ENCODE measurements around the gene PRKG1. TPM values are rescaled to one million over a fixed set of nuclear protein-coding genes. Genes with fewer than 3 reads are reported as not detected.

PRKG1 gene
- total RNA-seq, 1 experiment from 2014 or later, result 16.5 TPM

- TF ChIP-seq RORB (CRISPR knock-in tag; IDR thresholded peaks at IDR 0.05) (no peak), TEAD1 (CRISPR knock-in tag; IDR thresholded peaks at IDR 0.05) (no peak), PRDM15 (CRISPR knock-in tag; IDR thresholded peaks at IDR 0.05) (no peak), ZBTB43 (CRISPR knock-in tag; IDR thresholded peaks at IDR 0.05) (no peak), ZSCAN18 (CRISPR knock-in tag; IDR thresholded peaks at IDR 0.05) (no peak), TEAD4 (CRISPR knock-in tag; IDR thresholded peaks at IDR 0.05) (no peak), ZNF512 (CRISPR knock-in tag; IDR thresholded peaks at IDR 0.05; ENCODE audit: borderline replicate concordance) (no peak), ETV6 (CRISPR knock-in tag; IDR thresholded peaks at IDR 0.05) (no peak), FOXP4 (CRISPR knock-in tag; IDR thresholded peaks at IDR 0.05) (no peak), JAZF1 (CRISPR knock-in tag; IDR thresholded peaks at IDR 0.05) (no peak), NR2C2 (CRISPR knock-in tag; IDR thresholded peaks at IDR 0.05) (no peak)
These were observed 29.4 kb downstream of the PRKG1 start (continued) for GRCh38 chr10:51103554-51104217.

- ChIA-PET POLR2A (no interaction called here), CTCF (no interaction called here)
- H3K4me1 Mint-ChIP-seq, result peaks cover 3% of the 10 kb centered on the region
- no peak for ATAC-seq
- no peak overlapping the region for H3K27ac Mint-ChIP-seq
- no peaks in the 10 kb centered on the region for H3K36me3 Mint-ChIP-seq
- no peak overlapping the region for H3K4me3 Mint-ChIP-seq
- no peaks in the 10 kb centered on the region for H3K27me3 Mint-ChIP-seq (ENCODE audit: low read depth)
- H3K9me3 Mint-ChIP-seq, result no peaks in the 10 kb centered on the region
- no peak for DNase-seq (ENCODE audit: low spot score)
- TF ChIP-seq SP1 (CRISPR knock-in tag; conservative IDR thresholded peaks at IDR 0.05) (no peak), ZNF423 (CRISPR knock-in tag; IDR thresholded peaks at IDR 0.05) (no peak), ZNF671 (CRISPR knock-in tag; IDR thresholded peaks at IDR 0.05) (no peak), STAT6 (CRISPR knock-in tag; conservative IDR thresholded peaks at IDR 0.05; ENCODE audit: low read depth) (no peak), USF1 (CRISPR knock-in tag; IDR thresholded peaks at IDR 0.05) (no peak), TCF7 (CRISPR knock-in tag; IDR thresholded peaks at IDR 0.05; ENCODE audit: low read depth) (no peak), ESRRA (CRISPR knock-in tag; IDR thresholded peaks at IDR 0.05; ENCODE audit: borderline replicate concordance) (no peak), HMGXB4 (CRISPR knock-in tag; IDR thresholded peaks at IDR 0.05) (no peak), ZNF219 (CRISPR knock-in tag; IDR thresholded peaks at IDR 0.05; ENCODE audit: borderline replicate concordance) (no peak), RELA (CRISPR knock-in tag; IDR thresholded peaks at IDR 0.05; ENCODE audit: borderline replicate concordance) (no peak)
These were observed 32.1 kb downstream of the PRKG1 start for GRCh38 chr10:51106311-51106945.

Measured in WTC11 (cell line).